ENCODE measurements around the gene RRAS.
"Not testable (repeated sequence)": the region's sequence is repeated elsewhere in the genome, so short reads cannot be mapped to it uniquely, and the experiment has no call there.

The RRAS gene

DNA sequence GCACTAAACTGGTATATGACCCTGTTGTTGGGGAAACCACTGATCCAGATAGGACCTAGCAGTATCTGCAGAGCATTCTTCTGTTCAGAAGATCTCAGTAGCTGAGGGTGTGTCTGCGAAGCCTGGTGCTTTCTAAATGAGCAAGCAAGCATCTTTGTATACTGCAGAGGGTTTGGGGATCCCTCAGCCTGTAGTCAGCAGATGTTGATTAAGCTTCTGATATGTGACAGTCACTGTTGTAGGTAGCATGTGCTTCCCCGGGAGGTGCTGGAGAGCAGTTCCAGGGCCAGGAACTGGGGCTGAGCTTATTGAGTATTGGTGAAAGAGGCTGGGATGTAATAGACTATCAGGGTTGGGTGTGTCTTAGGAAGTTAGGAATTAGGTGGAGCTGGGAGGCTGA, 3.5 kb upstream of the RRAS start:
- Histone ChIP-seq H3K4me1 (ENCODE audit: control insufficient read depth in 5 of 5, insufficient read depth in 5 of 5, low read length in 5 of 5) (peaks cover 15 to 58% (median 53%) of the 10 kb centered on the region in 5 donors), H3K4me3 (ENCODE audit: low read depth in 1 of 5, low read length in 5 of 5) (peak overlapping the region in 3 of 5 donors; percentile 0 to 23 (median 14)), H3K9ac (ENCODE audit: low read length in 5 of 5) (peak overlapping the region in 3 of 5 donors; percentile 100)

DNA sequence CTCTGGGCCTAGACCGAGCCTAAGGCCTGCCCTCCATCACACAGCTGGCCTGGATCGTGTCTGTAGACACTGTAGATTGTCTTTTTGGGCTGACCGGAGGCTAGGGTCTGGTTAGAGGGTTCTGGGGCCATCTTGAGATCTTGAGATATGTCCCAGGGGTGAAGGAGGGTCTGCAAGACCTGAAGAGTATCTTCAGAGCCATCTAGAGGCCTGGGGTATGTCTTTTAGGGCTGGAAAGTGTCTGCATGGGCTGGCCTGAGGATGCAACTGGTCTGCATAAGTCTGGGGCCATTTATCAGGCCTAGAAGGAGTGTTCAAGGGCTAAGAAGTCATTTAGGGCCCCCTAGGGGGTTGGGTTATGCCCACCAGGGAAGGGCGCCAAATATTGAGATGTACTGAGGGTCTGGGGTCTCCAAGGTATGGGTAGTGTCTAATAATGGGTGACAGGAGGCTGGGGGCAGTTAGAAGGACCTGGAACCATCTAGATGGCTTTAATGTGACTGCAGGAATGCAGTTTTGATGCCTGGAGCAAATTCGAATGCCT, 2.6 kb upstream of the RRAS start:
- Histone ChIP-seq H3K9me3 (ENCODE audit: control insufficient read depth in 5 of 5, low read length in 5 of 5) (no peaks in the 10 kb centered on the region), H3K27me3 (ENCODE audit: control insufficient read depth in 5 of 5, insufficient read depth in 4 of 5, low read length in 5 of 5) (peaks cover 0 to 5% (median 0%) of the 10 kb centered on the region in 5 donors), H3K27ac (ENCODE audit: low read depth, low read length) (peak overlapping the region; percentile 91), H3K4me3 (ENCODE audit: low read depth in 1 of 5, low read length in 5 of 5) (peak overlapping the region; percentile 89 to 99 (median 95)), H3K36me3 (ENCODE audit: control insufficient read depth in 5 of 5, insufficient read depth in 5 of 5, low read length in 5 of 5) (peaks cover 0 to 26% (median 24%) of the 10 kb centered on the region in 5 donors), H3K4me1 (ENCODE audit: control insufficient read depth in 5 of 5, insufficient read depth in 5 of 5, low read length in 5 of 5) (peaks cover 17 to 67% (median 62%) of the 10 kb centered on the region in 5 donors), H3K9ac (ENCODE audit: low read length in 5 of 5) (peak overlapping the region; percentile 98 to 100 (median 100))

More for the DNA sequence above, 3.5 kb upstream of the RRAS start:
- H3K27me3 ChIP-seq (ENCODE audit: control insufficient read depth in 5 of 5, insufficient read depth in 4 of 5, low read length in 5 of 5): peaks cover 0 to 5% (median 0%) of the 10 kb centered on the region in 5 donors
- no peak overlapping the region for H3K27ac ChIP-seq (ENCODE audit: low read depth, low read length)
- H3K36me3 ChIP-seq (ENCODE audit: control insufficient read depth in 5 of 5, insufficient read depth in 5 of 5, low read length in 5 of 5): peaks cover 0 to 33% (median 29%) of the 10 kb centered on the region in 5 donors
- H3K9me3 ChIP-seq (ENCODE audit: control insufficient read depth in 5 of 5, low read length in 5 of 5): no peaks in the 10 kb centered on the region

GRCh38 chr19:49641688-49642491, 1.9 kb upstream of the RRAS start, which contains the start of gene SCAF1:
SCAF1 (plus strand) TSS chr19:49642209; CDS start chr19:49645027, 2,818 bp downstream.
- Histone ChIP-seq H3K36me3 (ENCODE audit: control insufficient read depth in 5 of 5, insufficient read depth in 5 of 5, low read length in 5 of 5) (peaks cover 0 to 21% (median 17%) of the 10 kb centered on the region in 5 donors), H3K4me1 (ENCODE audit: control insufficient read depth in 5 of 5, insufficient read depth in 5 of 5, low read length in 5 of 5) (peaks cover 17 to 70% (median 65%) of the 10 kb centered on the region in 5 donors), H3K9me3 (ENCODE audit: control insufficient read depth in 5 of 5, low read length in 5 of 5) (no peaks in the 10 kb centered on the region), H3K27me3 (ENCODE audit: control insufficient read depth in 5 of 5, insufficient read depth in 4 of 5, low read length in 5 of 5) (peaks cover 0 to 5% (median 0%) of the 10 kb centered on the region in 5 donors), H3K4me3 (ENCODE audit: low read depth in 1 of 5, low read length in 5 of 5) (peak within 1 kb of the TSS; percentile 89 to 99 (median 95)), H3K9ac (ENCODE audit: low read length in 5 of 5) (peak within 1 kb of the TSS; percentile 98 to 100 (median 100)), H3K27ac (ENCODE audit: low read depth, low read length) (peak within 1 kb of the TSS; percentile 100)

DNA sequence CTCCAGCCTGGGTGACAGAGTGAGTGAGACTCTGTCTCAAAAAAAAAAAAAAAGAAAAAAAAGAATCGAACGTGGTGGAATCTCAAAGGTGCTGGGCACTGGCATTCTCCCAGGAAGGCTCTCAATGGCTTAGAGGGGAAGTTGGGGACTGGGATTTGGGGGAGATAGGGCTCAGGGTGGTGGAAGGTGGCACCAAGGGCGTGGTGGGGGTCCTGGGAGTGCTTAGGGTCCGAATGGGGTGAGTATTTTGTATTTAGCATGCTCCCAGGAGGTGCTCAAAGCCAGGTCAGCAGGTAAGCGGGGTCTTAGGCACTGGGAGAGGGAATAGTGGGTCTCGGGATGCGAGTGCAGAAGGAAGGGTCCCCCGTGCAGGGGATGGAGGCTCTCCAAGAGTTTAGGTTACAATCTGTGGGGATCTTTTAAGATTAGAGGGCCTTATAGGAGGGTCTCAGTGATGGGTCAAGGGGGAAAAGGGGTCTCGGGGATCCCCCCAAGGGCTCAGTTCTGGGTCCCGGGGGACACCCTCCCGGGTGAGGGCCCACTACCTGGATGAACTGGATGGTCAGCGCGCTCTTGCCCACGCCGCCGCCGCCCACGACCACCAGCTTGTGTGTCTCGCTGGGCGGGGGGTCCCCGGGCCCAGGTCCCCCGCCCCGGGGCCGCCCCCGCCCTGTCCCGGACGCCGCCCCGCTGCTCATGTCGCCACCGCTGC, 386 bp downstream of the RRAS start:
- peak overlapping the region; percentile 100 for H3K27ac ChIP-seq (ENCODE audit: low read depth, low read length)
- H3K36me3 ChIP-seq (ENCODE audit: control insufficient read depth in 5 of 5, insufficient read depth in 5 of 5, low read length in 5 of 5): peaks cover 0 to 20% (median 17%) of the 10 kb centered on the region in 5 donors
- H3K27me3 ChIP-seq (ENCODE audit: control insufficient read depth in 5 of 5, insufficient read depth in 4 of 5, low read length in 5 of 5): peaks cover 0 to 5% (median 0%) of the 10 kb centered on the region in 5 donors
- peaks cover 17 to 69% (median 60%) of the 10 kb centered on the region in 5 donors for H3K4me1 ChIP-seq (ENCODE audit: control insufficient read depth in 5 of 5, insufficient read depth in 5 of 5, low read length in 5 of 5)
- peak overlapping the region in 4 of 5 donors; percentile 77 to 93 (median 86) for H3K9ac ChIP-seq (ENCODE audit: low read length in 5 of 5)
- peak overlapping the region; percentile 77 to 89 (median 85) for H3K4me3 ChIP-seq (ENCODE audit: low read depth in 1 of 5, low read length in 5 of 5)
- no peaks in the 10 kb centered on the region for H3K9me3 ChIP-seq (ENCODE audit: control insufficient read depth in 5 of 5, low read length in 5 of 5)

- Histone ChIP-seq H3K4me1 (ENCODE audit: control insufficient read depth in 5 of 5, insufficient read depth in 5 of 5, low read length in 5 of 5) (peaks cover 17 to 60% (median 49%) of the 10 kb centered on the region in 5 donors), H3K9me3 (ENCODE audit: control insufficient read depth in 5 of 5, low read length in 5 of 5) (no peaks in the 10 kb centered on the region), H3K27ac (ENCODE audit: low read depth, low read length) (peak overlapping the region; percentile 100), H3K9ac (ENCODE audit: low read length in 5 of 5) (peak overlapping the region; percentile 55 to 75 (median 65)), H3K27me3 (ENCODE audit: control insufficient read depth in 5 of 5, insufficient read depth in 4 of 5, low read length in 5 of 5) (peaks cover 0 to 5% (median 0%) of the 10 kb centered on the region in 5 donors), H3K36me3 (ENCODE audit: control insufficient read depth in 5 of 5, insufficient read depth in 5 of 5, low read length in 5 of 5) (peaks cover 0 to 20% (median 17%) of the 10 kb centered on the region in 5 donors), H3K4me3 (ENCODE audit: low read depth in 1 of 5, low read length in 5 of 5) (peak overlapping the region; percentile 55 to 89 (median 84))
These were observed 1.9 kb downstream of the RRAS start for GRCh38 chr19:49637821-49638738.

- Histone ChIP-seq H3K9ac (ENCODE audit: low read length in 5 of 5) (no peak overlapping the region), H3K27ac (ENCODE audit: low read depth, low read length) (no peak overlapping the region), H3K9me3 (ENCODE audit: control insufficient read depth in 5 of 5, low read length in 5 of 5) (no peaks in the 10 kb centered on the region), H3K27me3 (ENCODE audit: control insufficient read depth in 5 of 5, insufficient read depth in 4 of 5, low read length in 5 of 5) (peaks cover 0 to 5% (median 0%) of the 10 kb centered on the region in 5 donors), H3K4me3 (ENCODE audit: low read depth in 1 of 5, low read length in 5 of 5) (no peak overlapping the region), H3K36me3 (ENCODE audit: control insufficient read depth in 5 of 5, insufficient read depth in 5 of 5, low read length in 5 of 5) (peaks cover 0 to 20% (median 17%) of the 10 kb centered on the region in 5 donors), H3K4me1 (ENCODE audit: control insufficient read depth in 5 of 5, insufficient read depth in 5 of 5, low read length in 5 of 5) (peaks cover 14 to 55% (median 40%) of the 10 kb centered on the region in 5 donors)
These were observed 3.6 kb downstream of the RRAS start for GRCh38 chr19:49636233-49636932.

DNA sequence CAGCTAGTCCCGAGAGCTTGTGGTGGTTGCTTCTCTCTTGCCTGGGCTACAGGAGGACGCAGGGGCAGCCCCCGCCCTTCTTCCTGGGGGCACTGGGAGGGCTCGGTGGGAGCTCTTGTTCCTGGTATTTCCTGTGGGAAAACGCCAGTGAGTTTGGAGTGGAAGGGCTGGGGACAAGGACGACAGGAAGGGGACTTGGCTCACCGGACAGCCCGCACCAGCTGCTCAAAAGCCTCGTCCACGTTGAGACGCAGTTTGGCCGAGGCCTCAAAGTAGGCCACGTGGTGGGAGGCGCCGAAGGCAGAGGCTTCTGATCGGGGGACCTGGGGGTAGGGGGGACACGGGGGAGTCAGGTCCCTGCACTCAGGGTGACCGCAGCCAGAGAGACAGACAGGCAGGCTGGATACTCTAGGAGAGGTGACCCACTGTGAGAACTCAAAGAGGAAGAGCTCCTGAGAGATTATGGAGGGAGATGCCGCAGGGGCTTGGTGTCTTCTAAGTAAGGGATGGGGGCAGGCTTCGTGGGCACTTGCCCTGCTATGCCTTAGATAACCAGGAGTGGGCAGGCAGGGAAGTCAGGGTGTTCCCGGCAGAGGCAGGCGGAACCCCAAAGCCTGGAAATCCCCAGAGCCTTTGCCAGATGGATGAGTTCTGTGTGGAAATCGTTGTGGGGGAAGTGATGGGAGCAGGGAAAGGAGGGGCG, 4.3 kb downstream of the RRAS start:
- Histone ChIP-seq H3K27me3 (ENCODE audit: control insufficient read depth in 5 of 5, insufficient read depth in 4 of 5, low read length in 5 of 5) (peaks cover 0 to 5% (median 0%) of the 10 kb centered on the region in 5 donors), H3K9ac (ENCODE audit: low read length in 5 of 5) (peak overlapping the region in 1 of 5 donors; percentile 13), H3K9me3 (ENCODE audit: control insufficient read depth in 5 of 5, low read length in 5 of 5) (no peaks in the 10 kb centered on the region), H3K36me3 (ENCODE audit: control insufficient read depth in 5 of 5, insufficient read depth in 5 of 5, low read length in 5 of 5) (peaks cover 0 to 20% (median 17%) of the 10 kb centered on the region in 5 donors), H3K27ac (ENCODE audit: low read depth, low read length) (peak overlapping the region; percentile 57), H3K4me1 (ENCODE audit: control insufficient read depth in 5 of 5, insufficient read depth in 5 of 5, low read length in 5 of 5) (peaks cover 17 to 54% (median 42%) of the 10 kb centered on the region in 5 donors), H3K4me3 (ENCODE audit: low read depth in 1 of 5, low read length in 5 of 5) (no peak overlapping the region)

GRCh38 chr19:49633273-49633672, 6.7 kb downstream of the RRAS start:
- H3K27me3 ChIP-seq (ENCODE audit: control insufficient read depth in 5 of 5, insufficient read depth in 4 of 5, low read length in 5 of 5); H3K4me3 ChIP-seq (ENCODE audit: low read depth in 1 of 5, low read length in 5 of 5); H3K27ac ChIP-seq (ENCODE audit: low read depth, low read length); H3K9me3 ChIP-seq (ENCODE audit: control insufficient read depth in 5 of 5, low read length in 5 of 5); H3K9ac ChIP-seq (ENCODE audit: low read length in 5 of 5): not testable (repeated sequence)
- Histone ChIP-seq H3K36me3 (ENCODE audit: control insufficient read depth in 5 of 5, insufficient read depth in 5 of 5, low read length in 5 of 5) (peaks cover 0 to 20% (median 17%) of the 10 kb centered on the region in 5 donors), H3K4me1 (ENCODE audit: control insufficient read depth in 5 of 5, insufficient read depth in 5 of 5, low read length in 5 of 5) (peaks cover 7 to 49% (median 34%) of the 10 kb centered on the region in 5 donors)

Measured in subcutaneous abdominal adipose tissue (tissue), 5 donors.